Measurements from ENCODE around the gene TMEM38B. TPM values are rescaled to one million over a fixed set of nuclear protein-coding genes. Genes with fewer than 3 reads are reported as not detected.

Gene TMEM38B
- total RNA-seq, 1 donor from 2014 or later = 144 TPM

DNA sequence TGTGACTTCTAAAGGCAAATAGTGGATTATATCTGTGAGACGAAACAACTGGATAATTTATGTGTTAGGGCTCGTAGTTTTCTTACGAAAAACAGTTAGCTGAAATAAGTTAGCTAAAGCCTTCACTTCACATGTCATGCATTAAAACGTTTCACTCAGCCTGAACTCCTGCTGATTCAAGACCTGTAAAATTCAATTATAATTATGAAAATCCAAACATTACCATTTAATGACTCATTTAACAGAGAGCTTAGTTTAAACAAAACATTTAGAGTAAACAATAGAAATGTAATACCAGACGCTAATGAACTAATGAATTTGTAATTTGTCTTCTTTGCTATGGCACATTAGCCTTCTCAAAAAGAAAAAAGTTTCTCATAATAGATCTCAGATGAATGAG is 30.4 kb upstream of the TMEM38B start:
- Histone ChIP-seq H3K27me3 (ENCODE audit: control insufficient read depth in 3 of 3, insufficient read depth in 3 of 3, low read length in 3 of 3) (peaks cover 0 to 2% (median 0%) of the 10 kb centered on the region in 3 donors), H3K9me3 (ENCODE audit: control insufficient read depth in 3 of 3, low read length in 3 of 3) (no peaks in the 10 kb centered on the region), H3K9ac (ENCODE audit: low read depth in 1 of 3, low read length in 3 of 3) (no peak overlapping the region), H3K4me3 (ENCODE audit: low read length in 3 of 3) (no peak overlapping the region), H3K36me3 (ENCODE audit: control insufficient read depth in 3 of 3, insufficient read depth in 3 of 3, low read length in 3 of 3) (no peaks in the 10 kb centered on the region), H3K4me1 (ENCODE audit: control insufficient read depth in 3 of 3, insufficient read depth in 3 of 3, low read length in 3 of 3) (peaks cover 0 to 10% (median 0%) of the 10 kb centered on the region in 3 donors), H3K27ac (ENCODE audit: low read depth, low read length) (no peak overlapping the region)

DNA sequence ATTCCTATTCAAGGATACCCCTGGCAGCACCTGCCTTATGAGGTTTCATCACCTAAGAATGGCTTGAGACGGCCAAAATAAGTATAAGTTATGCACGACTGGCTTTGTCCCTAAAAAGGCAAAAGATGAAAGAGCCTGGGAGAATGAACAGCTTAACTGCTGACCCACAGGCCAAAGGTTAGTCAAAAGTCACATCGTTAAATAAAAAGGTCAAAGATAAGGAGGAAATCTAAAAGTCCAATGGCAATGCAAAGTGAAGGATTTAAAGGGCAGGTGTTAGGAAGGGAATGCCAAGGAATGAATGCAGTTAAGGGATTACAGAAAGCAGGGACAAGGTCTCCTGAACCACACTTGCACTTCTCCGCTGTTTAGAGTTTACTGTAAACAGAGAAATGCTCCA is 26.5 kb upstream of the TMEM38B start:
- Histone ChIP-seq H3K36me3 (ENCODE audit: control insufficient read depth in 3 of 3, insufficient read depth in 3 of 3, low read length in 3 of 3) (no peaks in the 10 kb centered on the region), H3K9me3 (ENCODE audit: control insufficient read depth in 3 of 3, low read length in 3 of 3) (no peaks in the 10 kb centered on the region), H3K27me3 (ENCODE audit: control insufficient read depth in 3 of 3, insufficient read depth in 3 of 3, low read length in 3 of 3) (peaks cover 0 to 3% (median 0%) of the 10 kb centered on the region in 3 donors), H3K9ac (ENCODE audit: low read depth in 1 of 3, low read length in 3 of 3) (no peak overlapping the region), H3K4me1 (ENCODE audit: control insufficient read depth in 3 of 3, insufficient read depth in 3 of 3, low read length in 3 of 3) (no peaks in the 10 kb centered on the region), H3K4me3 (ENCODE audit: low read length in 3 of 3) (no peak overlapping the region), H3K27ac (ENCODE audit: low read depth, low read length) (no peak overlapping the region)

DNA sequence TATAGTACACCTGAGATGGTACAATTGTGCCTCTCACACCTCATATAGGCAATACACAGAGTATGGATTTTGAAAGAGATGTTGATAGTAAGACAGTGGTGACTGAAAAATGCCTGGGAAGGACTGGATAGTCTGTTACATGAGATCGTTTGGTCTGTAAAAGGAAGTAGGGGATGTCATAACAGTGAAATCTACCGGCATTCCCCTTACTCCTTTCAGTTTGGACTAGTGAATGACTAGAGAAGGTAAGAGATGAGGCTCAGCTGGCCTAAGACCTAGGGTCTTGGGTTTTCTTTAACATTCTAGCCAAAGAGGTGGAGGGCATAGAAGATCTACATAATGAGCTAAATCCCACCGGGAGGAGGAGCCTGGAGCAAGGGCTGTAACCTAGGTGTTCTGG is 24.0 kb upstream of the TMEM38B start:
- no peak overlapping the region for H3K4me3 ChIP-seq (ENCODE audit: low read length in 3 of 3)
- H3K27ac ChIP-seq (ENCODE audit: low read depth, low read length) = no peak overlapping the region
- H3K9me3 ChIP-seq (ENCODE audit: control insufficient read depth in 3 of 3, low read length in 3 of 3) = no peaks in the 10 kb centered on the region
- peaks cover 0 to 3% (median 0%) of the 10 kb centered on the region in 3 donors for H3K27me3 ChIP-seq (ENCODE audit: control insufficient read depth in 3 of 3, insufficient read depth in 3 of 3, low read length in 3 of 3)
- no peak overlapping the region for H3K9ac ChIP-seq (ENCODE audit: low read depth in 1 of 3, low read length in 3 of 3)
- H3K4me1 ChIP-seq (ENCODE audit: control insufficient read depth in 3 of 3, insufficient read depth in 3 of 3, low read length in 3 of 3) = no peaks in the 10 kb centered on the region
- H3K36me3 ChIP-seq (ENCODE audit: control insufficient read depth in 3 of 3, insufficient read depth in 3 of 3, low read length in 3 of 3) = no peaks in the 10 kb centered on the region

DNA sequence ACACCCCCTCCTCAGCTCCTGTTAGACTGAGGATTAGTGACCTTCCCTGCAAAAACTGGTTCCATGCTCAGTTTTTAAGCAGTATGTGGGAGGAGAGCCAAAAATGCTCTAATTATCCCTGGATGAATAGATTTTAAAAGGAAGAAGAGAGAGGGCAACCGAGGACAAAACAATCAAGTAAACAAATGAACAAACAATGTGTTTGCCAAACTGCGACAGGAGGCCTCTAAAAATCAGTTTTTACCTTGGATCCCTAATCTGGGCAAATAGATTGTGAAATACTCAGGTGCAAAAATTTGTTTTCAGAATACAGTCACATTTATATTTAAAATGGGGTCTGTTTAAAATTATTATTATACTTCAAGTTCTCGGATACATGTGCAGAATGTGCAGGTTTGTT is 23.6 kb upstream of the TMEM38B start:
- Histone ChIP-seq H3K4me1 (ENCODE audit: control insufficient read depth in 3 of 3, insufficient read depth in 3 of 3, low read length in 3 of 3) (no peaks in the 10 kb centered on the region), H3K27ac (ENCODE audit: low read depth, low read length) (no peak overlapping the region), H3K4me3 (ENCODE audit: low read length in 3 of 3) (no peak overlapping the region), H3K36me3 (ENCODE audit: control insufficient read depth in 3 of 3, insufficient read depth in 3 of 3, low read length in 3 of 3) (no peaks in the 10 kb centered on the region), H3K9ac (ENCODE audit: low read depth in 1 of 3, low read length in 3 of 3) (no peak overlapping the region), H3K27me3 (ENCODE audit: control insufficient read depth in 3 of 3, insufficient read depth in 3 of 3, low read length in 3 of 3) (peaks cover 0 to 3% (median 0%) of the 10 kb centered on the region in 3 donors), H3K9me3 (ENCODE audit: control insufficient read depth in 3 of 3, low read length in 3 of 3) (no peaks in the 10 kb centered on the region)

DNA sequence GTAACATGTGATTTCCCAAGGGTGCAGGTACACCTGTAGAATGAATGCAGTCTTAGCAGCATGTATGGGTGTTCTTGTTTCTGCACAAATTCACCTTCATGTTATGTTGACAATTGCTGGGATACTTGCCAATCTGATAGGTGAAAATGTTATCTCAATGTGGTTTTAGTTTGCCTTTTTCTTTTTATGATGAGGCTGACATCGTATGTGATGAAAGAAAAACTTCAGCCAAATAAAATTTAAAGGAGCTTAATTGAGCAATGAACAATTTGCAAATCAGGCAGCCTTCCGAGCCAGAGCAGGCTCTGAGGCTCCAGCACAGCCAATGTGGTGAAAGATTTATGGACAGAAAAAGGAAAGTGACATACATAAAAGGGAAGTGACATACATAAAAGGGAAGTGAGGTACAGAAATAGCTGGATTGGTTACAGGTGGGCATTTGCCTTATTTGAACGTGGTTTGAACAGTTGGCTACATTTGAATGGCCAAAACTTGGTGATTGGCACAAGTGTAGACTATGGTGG is 21.6 kb upstream of the TMEM38B start:
- Histone ChIP-seq H3K27me3 (ENCODE audit: control insufficient read depth in 3 of 3, insufficient read depth in 3 of 3, low read length in 3 of 3) (peaks cover 0 to 3% (median 0%) of the 10 kb centered on the region in 3 donors), H3K4me3 (ENCODE audit: low read length in 3 of 3) (no peak overlapping the region), H3K9ac (ENCODE audit: low read depth in 1 of 3, low read length in 3 of 3) (no peak overlapping the region), H3K9me3 (ENCODE audit: control insufficient read depth in 3 of 3, low read length in 3 of 3) (no peaks in the 10 kb centered on the region), H3K4me1 (ENCODE audit: control insufficient read depth in 3 of 3, insufficient read depth in 3 of 3, low read length in 3 of 3) (no peaks in the 10 kb centered on the region), H3K27ac (ENCODE audit: low read depth, low read length) (no peak overlapping the region), H3K36me3 (ENCODE audit: control insufficient read depth in 3 of 3, insufficient read depth in 3 of 3, low read length in 3 of 3) (no peaks in the 10 kb centered on the region)

DNA sequence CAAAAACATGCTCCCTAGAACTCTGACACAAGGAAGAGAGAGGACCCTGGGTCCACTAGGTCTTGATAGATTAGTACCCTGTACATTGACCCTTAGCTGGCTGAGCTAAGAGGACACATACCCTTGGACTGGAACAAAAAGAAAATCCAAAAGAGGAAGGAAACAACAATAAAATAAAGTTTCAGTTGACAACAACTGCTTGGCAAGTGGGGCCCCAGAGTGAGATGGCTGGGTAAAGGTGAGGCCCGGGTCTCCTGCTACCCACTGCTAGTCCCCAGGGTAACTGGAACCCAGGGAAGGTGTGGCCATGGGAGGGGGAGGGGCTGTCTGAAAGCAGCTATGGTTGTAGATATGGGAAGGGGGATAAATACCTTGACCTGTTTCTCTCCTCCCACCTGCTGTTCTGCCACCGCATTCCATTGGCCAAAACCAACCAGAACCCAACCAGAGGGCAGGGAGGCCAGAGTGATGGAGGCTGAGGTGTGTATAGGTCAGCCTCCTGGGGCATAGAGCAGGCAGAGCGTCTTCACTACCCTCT is 20.4 kb upstream of the TMEM38B start:
- H3K27ac ChIP-seq (ENCODE audit: low read depth, low read length) = no peak overlapping the region

DNA sequence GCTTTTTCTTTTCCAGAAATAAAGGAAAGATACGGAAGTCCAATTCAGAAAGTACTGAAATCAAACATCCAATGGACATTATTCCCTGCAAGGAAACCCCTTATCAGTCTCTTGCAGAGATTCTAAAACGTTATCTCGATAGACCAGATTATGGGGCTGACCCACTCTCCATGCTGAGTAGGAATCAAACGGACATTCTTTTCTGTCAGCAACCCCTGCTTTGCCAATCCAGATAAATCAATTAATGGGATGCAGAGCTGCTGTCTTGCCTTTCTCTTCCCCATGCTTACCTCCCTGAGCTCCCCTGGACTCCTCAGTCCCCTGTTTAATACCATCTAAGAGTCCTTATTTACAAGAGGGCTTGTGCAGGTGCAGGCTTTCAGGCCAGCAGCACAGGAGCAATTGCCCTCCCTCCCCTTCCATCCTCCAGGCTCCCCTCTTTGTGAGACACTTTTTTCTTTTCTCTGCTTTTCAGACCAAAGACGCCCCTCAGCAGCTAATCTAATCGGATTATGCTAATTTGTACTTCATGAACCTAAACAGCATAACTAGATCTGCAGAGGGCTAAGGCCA is 17.9 kb upstream of the TMEM38B start:
- no peak overlapping the region for H3K4me3 ChIP-seq (ENCODE audit: low read length in 3 of 3)
- H3K9ac ChIP-seq (ENCODE audit: low read depth in 1 of 3, low read length in 3 of 3) = no peak overlapping the region
- H3K4me1 ChIP-seq (ENCODE audit: control insufficient read depth in 3 of 3, insufficient read depth in 3 of 3, low read length in 3 of 3) = peaks cover 4 to 5% (median 4%) of the 10 kb centered on the region in 3 donors
- no peaks in the 10 kb centered on the region for H3K36me3 ChIP-seq (ENCODE audit: control insufficient read depth in 3 of 3, insufficient read depth in 3 of 3, low read length in 3 of 3)
- H3K27me3 ChIP-seq (ENCODE audit: control insufficient read depth in 3 of 3, insufficient read depth in 3 of 3, low read length in 3 of 3) = no peaks in the 10 kb centered on the region
- no peaks in the 10 kb centered on the region for H3K9me3 ChIP-seq (ENCODE audit: control insufficient read depth in 3 of 3, low read length in 3 of 3)
- no peak overlapping the region for H3K27ac ChIP-seq (ENCODE audit: low read depth, low read length)

More for the DNA sequence above, 20.4 kb upstream of the TMEM38B start:
- no peak overlapping the region for H3K9ac ChIP-seq (ENCODE audit: low read depth in 1 of 3, low read length in 3 of 3)
- no peaks in the 10 kb centered on the region for H3K9me3 ChIP-seq (ENCODE audit: control insufficient read depth in 3 of 3, low read length in 3 of 3)
- H3K36me3 ChIP-seq (ENCODE audit: control insufficient read depth in 3 of 3, insufficient read depth in 3 of 3, low read length in 3 of 3) = no peaks in the 10 kb centered on the region
- no peak overlapping the region for H3K4me3 ChIP-seq (ENCODE audit: low read length in 3 of 3)
- H3K27me3 ChIP-seq (ENCODE audit: control insufficient read depth in 3 of 3, insufficient read depth in 3 of 3, low read length in 3 of 3) = peaks cover 0 to 3% (median 0%) of the 10 kb centered on the region in 3 donors
- peaks cover 0 to 4% (median 0%) of the 10 kb centered on the region in 3 donors for H3K4me1 ChIP-seq (ENCODE audit: control insufficient read depth in 3 of 3, insufficient read depth in 3 of 3, low read length in 3 of 3)

DNA sequence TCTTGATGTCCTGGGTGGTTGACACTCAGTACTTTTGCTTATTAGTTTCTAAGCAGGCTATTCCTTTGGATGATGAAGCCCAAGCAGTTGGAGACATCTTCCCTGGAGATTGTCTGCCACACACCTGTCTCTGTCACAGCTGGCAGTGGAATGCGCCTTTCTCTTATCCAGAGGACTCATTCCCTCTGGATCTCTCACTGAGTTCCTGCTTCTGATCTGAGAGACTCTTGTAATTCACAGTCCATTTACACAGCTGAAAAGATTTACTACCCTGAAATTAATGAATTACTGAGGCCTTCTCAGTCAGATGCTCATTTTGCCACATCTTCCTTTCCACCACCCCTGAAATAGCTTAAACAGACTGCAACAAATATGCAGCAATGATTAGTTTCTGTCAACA is 16.2 kb upstream of the TMEM38B start:
- no peaks in the 10 kb centered on the region for H3K9me3 ChIP-seq (ENCODE audit: control insufficient read depth in 3 of 3, low read length in 3 of 3)
- no peaks in the 10 kb centered on the region for H3K27me3 ChIP-seq (ENCODE audit: control insufficient read depth in 3 of 3, insufficient read depth in 3 of 3, low read length in 3 of 3)
- H3K4me3 ChIP-seq (ENCODE audit: low read length in 3 of 3) = no peak overlapping the region
- peaks cover 4 to 5% (median 4%) of the 10 kb centered on the region in 3 donors for H3K4me1 ChIP-seq (ENCODE audit: control insufficient read depth in 3 of 3, insufficient read depth in 3 of 3, low read length in 3 of 3)
- H3K9ac ChIP-seq (ENCODE audit: low read depth in 1 of 3, low read length in 3 of 3) = no peak overlapping the region
- no peak overlapping the region for H3K27ac ChIP-seq (ENCODE audit: low read depth, low read length)
- H3K36me3 ChIP-seq (ENCODE audit: control insufficient read depth in 3 of 3, insufficient read depth in 3 of 3, low read length in 3 of 3) = no peaks in the 10 kb centered on the region

DNA sequence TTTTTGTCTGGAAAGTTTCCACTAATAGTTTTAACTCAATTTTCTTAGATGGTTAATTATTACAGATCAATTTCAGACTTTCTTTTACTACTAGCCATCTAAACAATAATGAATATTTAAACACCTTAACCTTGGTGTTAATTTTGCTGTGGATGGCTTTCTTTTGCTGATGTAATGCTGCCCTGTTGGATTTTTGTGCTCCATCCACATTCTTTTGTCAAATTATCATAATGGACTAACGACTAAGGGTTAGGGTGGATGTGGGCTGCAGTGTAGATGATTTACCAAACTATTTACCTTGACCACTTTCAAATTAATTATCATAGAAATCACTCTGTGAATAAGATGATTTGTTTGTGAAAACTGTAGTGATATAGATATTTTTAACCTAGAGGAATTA is 15.6 kb upstream of the TMEM38B start:
- no peak overlapping the region for H3K4me3 ChIP-seq (ENCODE audit: low read length in 3 of 3)

DNA sequence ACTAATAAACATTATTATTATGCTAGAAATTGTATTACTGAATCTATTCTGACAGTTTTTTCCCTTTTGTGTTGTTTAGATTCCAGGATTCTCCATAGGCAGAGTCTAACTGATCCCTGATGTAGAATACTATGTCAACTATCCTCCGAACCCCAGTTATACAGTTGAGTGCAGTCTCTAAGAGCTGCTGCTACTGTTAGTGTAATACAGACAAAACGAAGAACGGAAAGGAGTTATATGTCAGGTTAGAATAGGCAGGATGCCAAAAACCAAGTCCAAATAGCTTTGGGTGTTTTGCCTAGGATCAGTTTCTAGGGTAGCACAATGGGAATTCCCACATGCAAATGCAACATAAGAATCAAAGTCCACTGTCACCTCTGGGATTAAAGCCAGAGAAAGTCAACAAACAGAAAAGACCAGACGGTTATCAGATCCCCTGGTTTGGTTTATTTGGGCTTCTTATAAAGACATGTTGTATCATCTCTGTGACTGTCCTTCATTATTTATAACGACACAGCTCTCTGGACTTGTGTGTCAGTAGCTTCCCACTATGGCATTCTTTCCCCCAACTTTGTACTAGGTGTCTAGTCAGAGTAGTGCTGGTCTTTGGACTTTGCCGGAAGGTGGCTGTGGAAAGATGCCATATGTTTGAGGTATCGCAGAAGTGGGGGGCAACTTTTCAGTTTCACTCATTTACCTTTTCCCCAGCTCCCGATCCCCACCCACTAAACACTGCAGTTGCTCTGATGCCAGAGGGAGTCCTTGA is 14.9 kb upstream of the TMEM38B start:
- Histone ChIP-seq H3K4me3 (ENCODE audit: low read length in 3 of 3) (no peak overlapping the region), H3K27me3 (ENCODE audit: control insufficient read depth in 3 of 3, insufficient read depth in 3 of 3, low read length in 3 of 3) (no peaks in the 10 kb centered on the region), H3K27ac (ENCODE audit: low read depth, low read length) (no peak overlapping the region), H3K9me3 (ENCODE audit: control insufficient read depth in 3 of 3, low read length in 3 of 3) (no peaks in the 10 kb centered on the region), H3K36me3 (ENCODE audit: control insufficient read depth in 3 of 3, insufficient read depth in 3 of 3, low read length in 3 of 3) (no peaks in the 10 kb centered on the region), H3K4me1 (ENCODE audit: control insufficient read depth in 3 of 3, insufficient read depth in 3 of 3, low read length in 3 of 3) (peaks cover 5 to 11% (median 9%) of the 10 kb centered on the region in 3 donors), H3K9ac (ENCODE audit: low read depth in 1 of 3, low read length in 3 of 3) (no peak overlapping the region)

More for the DNA sequence above, 15.6 kb upstream of the TMEM38B start:
- Histone ChIP-seq H3K27me3 (ENCODE audit: control insufficient read depth in 3 of 3, insufficient read depth in 3 of 3, low read length in 3 of 3) (no peaks in the 10 kb centered on the region), H3K36me3 (ENCODE audit: control insufficient read depth in 3 of 3, insufficient read depth in 3 of 3, low read length in 3 of 3) (no peaks in the 10 kb centered on the region), H3K4me1 (ENCODE audit: control insufficient read depth in 3 of 3, insufficient read depth in 3 of 3, low read length in 3 of 3) (peaks cover 5 to 10% (median 6%) of the 10 kb centered on the region in 3 donors), H3K9ac (ENCODE audit: low read depth in 1 of 3, low read length in 3 of 3) (no peak overlapping the region), H3K27ac (ENCODE audit: low read depth, low read length) (no peak overlapping the region), H3K9me3 (ENCODE audit: control insufficient read depth in 3 of 3, low read length in 3 of 3) (no peaks in the 10 kb centered on the region)

Measured in skeletal muscle tissue (tissue), 4 donors.